DND-41 (cell line): Measurements from ENCODE around the gene TOGARAM1.

Source experiments
- EZH2 ChIP-seq: IDR thresholded peaks from 3 replicates; pipeline ENCODE4 v1.6.1; 2012; ENCODE audit warnings: borderline replicate concordance, low read depth, mild to moderate bottlenecking, moderate library complexity, low read length, inconsistent platforms; ENCODE audit not compliant: severe bottlenecking
- TF ChIP-seq, protein P1 (sequence below): IDR thresholded peaks from 2 replicates; pipeline ENCODE4 v1.5.1; 2012; ENCODE audit warnings: borderline replicate concordance, low read length, moderate library complexity, mild to moderate bottlenecking; ENCODE audit not compliant: poor library complexity, severe bottlenecking; ENCODE audit errors: extremely low read depth

DNA sequence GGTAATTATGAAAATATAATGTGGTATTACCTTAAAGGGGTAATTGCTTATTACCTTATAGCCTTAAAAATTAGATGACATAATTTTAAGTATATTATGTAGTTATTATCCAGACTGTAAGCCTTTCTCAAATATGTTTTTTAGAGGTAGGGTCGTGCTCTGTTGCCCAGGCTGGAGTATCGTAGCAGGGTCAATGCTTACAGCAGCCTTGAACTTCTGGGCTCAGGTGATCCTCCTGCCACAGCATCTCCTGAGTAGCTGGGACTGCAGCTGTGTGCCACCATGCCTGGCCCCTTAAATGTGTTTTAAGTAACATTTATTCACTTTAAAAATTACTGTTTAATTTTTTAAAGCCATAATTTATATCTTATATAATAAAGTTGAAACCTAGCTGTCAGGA lies 132.3 kb downstream of the TOGARAM1 start:
- TF ChIP-seq, protein P1, sequence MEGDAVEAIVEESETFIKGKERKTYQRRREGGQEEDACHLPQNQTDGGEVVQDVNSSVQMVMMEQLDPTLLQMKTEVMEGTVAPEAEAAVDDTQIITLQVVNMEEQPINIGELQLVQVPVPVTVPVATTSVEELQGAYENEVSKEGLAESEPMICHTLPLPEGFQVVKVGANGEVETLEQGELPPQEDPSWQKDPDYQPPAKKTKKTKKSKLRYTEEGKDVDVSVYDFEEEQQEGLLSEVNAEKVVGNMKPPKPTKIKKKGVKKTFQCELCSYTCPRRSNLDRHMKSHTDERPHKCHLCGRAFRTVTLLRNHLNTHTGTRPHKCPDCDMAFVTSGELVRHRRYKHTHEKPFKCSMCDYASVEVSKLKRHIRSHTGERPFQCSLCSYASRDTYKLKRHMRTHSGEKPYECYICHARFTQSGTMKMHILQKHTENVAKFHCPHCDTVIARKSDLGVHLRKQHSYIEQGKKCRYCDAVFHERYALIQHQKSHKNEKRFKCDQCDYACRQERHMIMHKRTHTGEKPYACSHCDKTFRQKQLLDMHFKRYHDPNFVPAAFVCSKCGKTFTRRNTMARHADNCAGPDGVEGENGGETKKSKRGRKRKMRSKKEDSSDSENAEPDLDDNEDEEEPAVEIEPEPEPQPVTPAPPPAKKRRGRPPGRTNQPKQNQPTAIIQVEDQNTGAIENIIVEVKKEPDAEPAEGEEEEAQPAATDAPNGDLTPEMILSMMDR, result no peak
- TF ChIP-seq EZH2, result no peak
